Activated CD8-positive, alpha-beta T cell treated with anti-CD3 and anti-CD28 coated beads for 36 hours (primary cell): ENCODE measurements around the gene AKAP13. TPM values are rescaled to one million over a fixed set of nuclear protein-coding genes. Genes with fewer than 3 reads are reported as not detected.
"Not testable (repeated sequence)": the region's sequence is repeated elsewhere in the genome, so short reads cannot be mapped to it uniquely, and the experiment has no call there.

Experiments used
- ATAC-seq: fragments of 200-7000 bp; cut with Tn5 transposase; one replicate; pipeline ENCODE4 v1.10.0; 2021; ENCODE audit warnings: mild to moderate bottlenecking, moderate library complexity
- CTCF ChIA-PET: fragments of 350-600 bp; sonication (Branson Sonifier 250); formaldehyde crosslinking; loops from one replicate; lab custom pipeline; 2021; ENCODE audit warnings: antibody characterized with exemption; lab: Charles Lee
- POLR2A ChIA-PET: fragments of 350-600 bp; sonication (Branson Sonifier 250); formaldehyde crosslinking; loops from one replicate; lab custom pipeline; 2021; ENCODE audit warnings: antibody characterized with exemption; lab: Charles Lee
- DNase-seq: peaks from one replicate; pipeline ENCODE4 v3.0.0-alpha.2; 2020
- H3K27ac Mint-ChIP-seq: one replicate; pipeline ENCODE4 v1.8.0; 2021; ENCODE audit warnings: mild to moderate bottlenecking, mixed read lengths
- H3K27me3 Mint-ChIP-seq: one replicate; pipeline ENCODE4 v1.8.0; 2021; ENCODE audit warnings: mixed read lengths
- H3K36me3 Mint-ChIP-seq: one replicate; pipeline ENCODE4 v1.8.0; 2021; ENCODE audit warnings: low read depth, mixed read lengths
- H3K4me1 Mint-ChIP-seq: one replicate; pipeline ENCODE4 v1.8.0; 2021; ENCODE audit warnings: low read depth, mixed read lengths
- H3K4me3 Mint-ChIP-seq: one replicate; pipeline ENCODE4 v1.8.0; 2021; ENCODE audit warnings: mild to moderate bottlenecking, moderate library complexity, mixed read lengths
- H3K9me3 Mint-ChIP-seq: one replicate; pipeline ENCODE4 v1.8.0; 2021; ENCODE audit warnings: mixed read lengths
- intact Hi-C: fragments of 100-400 bp; cut with micrococcal nuclease; formaldehyde crosslinking; loops from one replicate; pipeline ENCODE4 v1.10.0; 2022
- total RNA-seq, 2 experiments: library from RNA; stranded (reverse); gene quantifications; one replicate each; pipeline ENCODE4 v1.2.3, GENCODE V29; 2021
- TF ChIP-seq, protein P1 (sequence below): fragments of 200-600 bp; IDR thresholded peaks from one replicate; pipeline ENCODE4 v1.8.0; 2022; ENCODE audit warnings: antibody characterized with exemption, mild to moderate bottlenecking

The AKAP13 gene
- total RNA-seq, 2 experiments from 2014 or later = 79.1 to 79.5 TPM

DNA sequence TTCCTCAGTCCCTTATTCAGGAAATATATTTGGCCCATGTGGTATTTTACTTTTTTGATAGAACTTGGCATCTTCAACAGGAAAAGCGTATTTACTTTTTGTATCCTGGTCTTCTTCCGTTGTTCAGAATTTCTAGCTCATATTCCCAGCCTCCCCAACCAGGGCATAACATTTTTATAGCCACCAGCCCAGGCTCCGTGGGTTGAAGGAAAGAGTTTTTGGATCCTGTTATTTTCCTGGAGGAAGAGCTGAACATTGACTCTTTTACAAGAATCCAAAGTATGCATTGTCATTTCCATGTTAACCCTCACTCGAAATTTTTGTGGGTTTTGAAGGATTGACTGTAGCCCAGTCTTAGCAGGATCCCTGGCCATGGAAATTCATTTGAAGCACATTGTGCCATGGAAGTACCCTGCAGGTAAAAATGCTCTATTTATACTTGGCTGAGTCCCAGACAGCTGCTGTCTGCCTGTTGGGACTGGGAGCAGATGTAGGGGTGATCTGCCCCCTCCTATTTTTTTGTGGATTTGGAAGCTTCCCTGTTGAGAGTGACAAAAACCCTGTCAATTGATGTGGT, 98.8 kb downstream of the AKAP13 start:
- Mint-ChIP-seq H3K27me3 (no peaks in the 10 kb centered on the region), H3K4me3 (no peak overlapping the region), H3K9me3 (no peaks in the 10 kb centered on the region), H3K4me1 (peaks cover 79% of the 10 kb centered on the region), H3K27ac (no peak overlapping the region), H3K36me3 (no peaks in the 10 kb centered on the region)
- ATAC-seq (no peak), DNase-seq (no peak)
- intact Hi-C loops = no loop called here
- ChIA-PET CTCF (interaction anchor here (0.9 kb wide), 1 partner anchor 148 kb away, joined by 3 read pairs; no protein-coding TSS in a partner anchor), POLR2A (no interaction called here)
- TF ChIP-seq, protein P1, sequence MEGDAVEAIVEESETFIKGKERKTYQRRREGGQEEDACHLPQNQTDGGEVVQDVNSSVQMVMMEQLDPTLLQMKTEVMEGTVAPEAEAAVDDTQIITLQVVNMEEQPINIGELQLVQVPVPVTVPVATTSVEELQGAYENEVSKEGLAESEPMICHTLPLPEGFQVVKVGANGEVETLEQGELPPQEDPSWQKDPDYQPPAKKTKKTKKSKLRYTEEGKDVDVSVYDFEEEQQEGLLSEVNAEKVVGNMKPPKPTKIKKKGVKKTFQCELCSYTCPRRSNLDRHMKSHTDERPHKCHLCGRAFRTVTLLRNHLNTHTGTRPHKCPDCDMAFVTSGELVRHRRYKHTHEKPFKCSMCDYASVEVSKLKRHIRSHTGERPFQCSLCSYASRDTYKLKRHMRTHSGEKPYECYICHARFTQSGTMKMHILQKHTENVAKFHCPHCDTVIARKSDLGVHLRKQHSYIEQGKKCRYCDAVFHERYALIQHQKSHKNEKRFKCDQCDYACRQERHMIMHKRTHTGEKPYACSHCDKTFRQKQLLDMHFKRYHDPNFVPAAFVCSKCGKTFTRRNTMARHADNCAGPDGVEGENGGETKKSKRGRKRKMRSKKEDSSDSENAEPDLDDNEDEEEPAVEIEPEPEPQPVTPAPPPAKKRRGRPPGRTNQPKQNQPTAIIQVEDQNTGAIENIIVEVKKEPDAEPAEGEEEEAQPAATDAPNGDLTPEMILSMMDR = no peak

DNA sequence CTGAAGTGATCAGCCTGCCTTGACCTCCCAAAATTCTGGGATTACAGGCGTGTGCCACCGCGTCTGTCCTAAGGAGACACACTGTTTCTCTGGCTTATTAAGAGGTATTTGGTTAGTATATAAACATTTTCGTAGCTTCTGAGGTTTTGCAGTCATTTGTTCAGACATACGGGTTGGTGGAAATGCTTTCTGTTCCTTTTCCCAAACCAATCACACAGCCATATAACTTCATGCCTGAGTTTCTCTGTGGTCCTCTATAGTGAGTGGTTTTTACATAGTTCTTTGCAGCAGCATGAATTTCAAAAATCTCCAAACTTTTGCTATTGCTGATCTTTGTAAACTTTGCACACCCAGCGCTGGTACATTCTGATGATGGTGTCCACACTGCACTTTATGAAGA, 100.5 kb downstream of the AKAP13 start:
- Mint-ChIP-seq H3K27me3 (no peaks in the 10 kb centered on the region), H3K9me3 (no peaks in the 10 kb centered on the region), H3K4me3 (no peak overlapping the region), H3K27ac (no peak overlapping the region), H3K36me3 (no peaks in the 10 kb centered on the region), H3K4me1 (peaks cover 66% of the 10 kb centered on the region)
- intact Hi-C loops = loop anchor here (10.0 kb wide), 1 partner anchor 224 kb away; no protein-coding TSS in a partner anchor
- TF ChIP-seq, protein P1 = no peak
- no peak for DNase-seq
- POLR2A ChIA-PET = interaction anchor here (0.6 kb wide), 1 partner anchor 35 kb away, joined by 4 read pairs; no protein-coding TSS in a partner anchor
- CTCF ChIA-PET = no interaction called here
- no peak for ATAC-seq

DNA sequence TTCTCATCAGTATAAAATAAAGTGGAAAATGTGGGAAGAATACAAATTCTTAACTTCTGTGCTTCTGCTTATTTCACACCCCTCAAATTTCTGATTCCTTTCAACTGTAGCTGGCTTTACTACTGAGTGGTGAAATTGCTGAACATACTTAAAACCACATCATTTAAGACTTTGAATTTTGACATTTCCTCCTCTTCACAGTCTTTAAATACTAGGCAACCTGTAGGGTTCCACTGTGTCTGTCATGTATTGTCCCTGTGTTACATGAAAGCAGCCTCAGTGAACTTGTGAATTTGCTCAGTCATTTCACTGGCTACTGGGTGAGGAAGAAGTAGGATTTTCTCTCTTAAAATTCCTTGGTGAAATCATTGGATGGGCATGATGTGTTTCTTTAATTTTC, 101.1 kb downstream of the AKAP13 start:
- H3K9me3 Mint-ChIP-seq, POLR2A ChIA-PET, DNase-seq, H3K27me3 Mint-ChIP-seq, H3K36me3 Mint-ChIP-seq, H3K27ac Mint-ChIP-seq, H3K4me3 Mint-ChIP-seq: not testable (repeated sequence)
- H3K4me1 Mint-ChIP-seq = peaks cover 67% of the 10 kb centered on the region
- CTCF ChIA-PET = interaction anchor here (3.3 kb wide), 1 partner anchor 24 kb away, joined by 12 read pairs; no protein-coding TSS in a partner anchor
- ATAC-seq = peak; percentile 59
- intact Hi-C loops = loop anchor here (10.0 kb wide), 1 partner anchor 223 kb away; no protein-coding TSS in a partner anchor

DNA sequence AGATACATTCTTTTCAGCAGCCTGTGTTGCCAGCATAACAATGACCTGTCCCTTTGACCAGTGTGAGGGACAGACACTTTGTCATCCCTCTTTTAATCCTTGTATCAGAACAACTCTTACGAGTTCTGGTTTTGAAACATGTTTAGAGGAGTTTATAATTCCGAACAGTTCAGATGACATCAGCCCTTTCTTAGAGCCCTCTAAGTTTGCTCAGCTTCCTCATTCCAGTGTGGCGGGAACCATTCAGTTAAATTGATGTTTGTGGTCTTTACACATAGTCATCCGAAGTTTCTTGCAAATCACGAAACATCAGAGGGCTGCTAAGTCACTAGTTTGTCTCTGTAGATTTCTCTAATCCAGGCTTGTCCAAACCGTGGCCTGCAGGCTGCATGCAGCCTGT, 102.5 kb downstream of the AKAP13 start:
- ATAC-seq (no peak), DNase-seq (no peak)
- peaks cover 59% of the 10 kb centered on the region for H3K4me1 Mint-ChIP-seq
- TF ChIP-seq, protein P1 = no peak
- no peaks in the 10 kb centered on the region for H3K27me3 Mint-ChIP-seq
- no peaks in the 10 kb centered on the region for H3K36me3 Mint-ChIP-seq
- no peak overlapping the region for H3K27ac Mint-ChIP-seq
- intact Hi-C loops = loop anchor here (10.0 kb wide), 1 partner anchor 222 kb away; no protein-coding TSS in a partner anchor
- ChIA-PET POLR2A (no interaction called here), CTCF (interaction anchor here (3.3 kb wide), 1 partner anchor 22 kb away, joined by 12 read pairs; no protein-coding TSS in a partner anchor)
- H3K4me3 Mint-ChIP-seq = no peak overlapping the region
- H3K9me3 Mint-ChIP-seq = no peaks in the 10 kb centered on the region

DNA sequence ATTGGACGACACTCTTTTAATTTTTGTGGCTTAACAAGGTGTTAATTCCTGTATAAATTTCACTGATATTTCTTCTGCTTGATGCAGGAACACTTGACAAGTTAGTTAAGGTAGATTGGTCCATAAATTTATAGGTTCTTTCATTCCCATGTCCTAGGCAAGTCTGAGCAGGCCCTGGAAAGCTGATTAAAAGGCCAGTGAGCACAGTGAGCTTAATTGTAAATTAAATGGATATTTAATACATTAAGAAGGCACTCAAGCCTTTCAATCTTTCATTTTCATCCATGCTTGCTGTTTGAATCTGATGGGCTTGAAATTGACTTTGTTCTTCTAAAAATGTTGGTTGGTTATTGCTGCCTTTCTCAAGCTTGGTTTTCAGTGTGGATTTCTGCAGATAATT, 103.6 kb downstream of the AKAP13 start:
- intact Hi-C loops = loop anchor here (10.0 kb wide), 1 partner anchor 221 kb away; no protein-coding TSS in a partner anchor
- not testable (repeated sequence) for H3K36me3 Mint-ChIP-seq, H3K9me3 Mint-ChIP-seq, ATAC-seq, H3K27ac Mint-ChIP-seq, H3K27me3 Mint-ChIP-seq, H3K4me3 Mint-ChIP-seq, DNase-seq
- ChIA-PET CTCF (interaction anchor here (1.6 to 3.6 kb wide), 3 partner anchors 8 to 21 kb away, joined by 3 to 21 read pairs (median 12); no protein-coding TSS in a partner anchor), POLR2A (interaction anchor here (0.6 kb wide), 1 partner anchor 29 kb away, joined by 3 read pairs; no protein-coding TSS in a partner anchor)
- H3K4me1 Mint-ChIP-seq = peaks cover 61% of the 10 kb centered on the region

DNA sequence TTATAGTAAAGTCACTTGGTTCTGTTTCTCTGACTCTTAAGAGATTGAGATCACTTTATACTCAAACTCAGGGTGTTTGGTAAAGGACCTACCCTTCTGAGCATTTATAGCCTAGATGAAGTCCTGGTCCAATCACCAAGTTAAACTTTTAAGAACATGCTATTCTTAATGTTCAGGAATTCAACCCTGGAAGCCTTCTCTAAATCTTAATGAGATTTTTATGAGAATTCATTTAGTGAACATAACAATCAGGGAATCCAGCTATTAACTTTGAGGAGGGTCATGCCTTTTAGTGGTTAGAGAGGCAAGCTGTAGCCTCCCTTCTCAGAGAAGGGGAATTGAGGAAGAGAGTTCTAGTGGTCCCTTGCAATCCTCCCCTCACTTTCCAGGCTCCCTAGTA, 104.5 kb downstream of the AKAP13 start:
- H3K27ac Mint-ChIP-seq, POLR2A ChIA-PET, H3K27me3 Mint-ChIP-seq: not testable (repeated sequence)

More for the DNA sequence above, 104.5 kb downstream of the AKAP13 start:
- intact Hi-C loops = loop anchor here (10.0 kb wide), 1 partner anchor 220 kb away; no protein-coding TSS in a partner anchor
- H3K9me3 Mint-ChIP-seq, H3K4me3 Mint-ChIP-seq, DNase-seq, H3K36me3 Mint-ChIP-seq, ATAC-seq: not testable (repeated sequence)
- CTCF ChIA-PET = interaction anchor here (0.9 to 3.8 kb wide), 17 partner anchors 7 to 355 kb away, joined by 3 to 21 read pairs (median 4); partner anchors contain the start of gene AKAP13
- H3K4me1 Mint-ChIP-seq = peaks cover 63% of the 10 kb centered on the region
